ENCODE measurements around the gene TSPAN18.

Gene TSPAN18

GRCh38 chr11:44803009-44803408 lies 76.2 kb downstream of the TSPAN18 start:
- no peak for DNase-seq

GRCh38 chr11:44804449-44805437 lies 78.0 kb downstream of the TSPAN18 start:
- DNase-seq, result no peak

GRCh38 chr11:44805596-44805995 lies 78.8 kb downstream of the TSPAN18 start:
- DNase-seq, result no peak

GRCh38 chr11:44808053-44808753 lies 81.4 kb downstream of the TSPAN18 start:
- no peak for DNase-seq

- no peak for DNase-seq
Observed at GRCh38 chr11:44809283-44809682, 82.5 kb downstream of the TSPAN18 start.

GRCh38 chr11:44811841-44812448 lies 85.2 kb downstream of the TSPAN18 start:
- no peak for DNase-seq

- DNase-seq, result no peak
Observed at GRCh38 chr11:44812971-44813370, 86.2 kb downstream of the TSPAN18 start.

GRCh38 chr11:44813401-44813800 lies 86.6 kb downstream of the TSPAN18 start:
- no peak for DNase-seq

GRCh38 chr11:44814881-44815592 lies 88.3 kb downstream of the TSPAN18 start:
- no peak for DNase-seq

GRCh38 chr11:44815917-44816456 lies 89.2 kb downstream of the TSPAN18 start:
- DNase-seq, result no peak

GRCh38 chr11:44816761-44817160 lies 90.0 kb downstream of the TSPAN18 start:
- no peak for DNase-seq

- DNase-seq, result no peak
Observed at GRCh38 chr11:44817207-44817949, 90.6 kb downstream of the TSPAN18 start.

- DNase-seq, result no peak
Observed at GRCh38 chr11:44818110-44818509, 91.3 kb downstream of the TSPAN18 start.

- no peak for DNase-seq
Observed at GRCh38 chr11:44819346-44819745, 92.6 kb downstream of the TSPAN18 start.

GRCh38 chr11:44822369-44822768 lies 95.6 kb downstream of the TSPAN18 start:
- no peak for DNase-seq

- DNase-seq, result no peak
Observed at GRCh38 chr11:44823006-44823405, 96.2 kb downstream of the TSPAN18 start.

GRCh38 chr11:44823868-44824267 lies 97.1 kb downstream of the TSPAN18 start:
- DNase-seq, result no peak

GRCh38 chr11:44824300-44824704 lies 97.5 kb downstream of the TSPAN18 start:
- DNase-seq, result no peak

GRCh38 chr11:44825058-44825785 lies 98.5 kb downstream of the TSPAN18 start:
- DNase-seq, result no peak

- no peak for DNase-seq
Observed at GRCh38 chr11:44826922-44827643, 100.3 kb downstream of the TSPAN18 start.
